Loucy (cell line): Measurements from ENCODE around the gene RHEX.

Experiments
- H2AFZ ChIP-seq: fragments of 200-600 bp; sonication (generic); 2 replicates; pipeline ENCODE4 v1.6.0; 2016; ENCODE audit warnings: antibody characterized with exemption, mild to moderate bottlenecking, low read length, moderate library complexity
- H3F3A ChIP-seq: fragments of 200-600 bp; 2 replicates; pipeline ENCODE4 v1.6.0; 2016; ENCODE audit warnings: antibody characterized with exemption, low read depth, mild to moderate bottlenecking
- H3K27me3 ChIP-seq: fragments of 200-600 bp; sonication (generic); 2 replicates; pipeline ENCODE4 v1.6.1; 2014; ENCODE audit warnings: low read length, mild to moderate bottlenecking; ENCODE audit not compliant: insufficient read depth, poor library complexity, severe bottlenecking
- H3K36me3 ChIP-seq: fragments of 200-600 bp; sonication (generic); 2 replicates; pipeline ENCODE4 v1.6.1; 2016; ENCODE audit warnings: low read length; ENCODE audit not compliant: insufficient read depth
- H3K4me1 ChIP-seq: fragments of 200-600 bp; sonication (generic); 2 replicates; pipeline ENCODE4 v1.5.1; 2014; ENCODE audit warnings: low read length, mild to moderate bottlenecking; ENCODE audit not compliant: insufficient read depth, poor library complexity, severe bottlenecking
- H3K4me2 ChIP-seq: fragments of 200-600 bp; sonication (generic); 2 replicates; pipeline ENCODE4 v1.6.0; 2014; ENCODE audit warnings: antibody characterized with exemption, low read length, low read depth, mild to moderate bottlenecking; ENCODE audit not compliant: poor library complexity, severe bottlenecking
- H3K4me3 ChIP-seq: fragments of 200-600 bp; sonication (generic); 2 replicates; pipeline ENCODE4 v1.5.1; 2014; ENCODE audit warnings: low read length, mild to moderate bottlenecking, mixed read lengths; ENCODE audit not compliant: poor library complexity, severe bottlenecking
- H3K79me2 ChIP-seq: fragments of 200-600 bp; sonication (generic); 2 replicates; pipeline ENCODE4 v1.6.1; 2014; ENCODE audit warnings: low read length; ENCODE audit not compliant: insufficient read depth
- H3K9ac ChIP-seq: fragments of 200-600 bp; sonication (generic); 2 replicates; pipeline ENCODE4 v1.6.0; 2014; ENCODE audit warnings: mild to moderate bottlenecking, low read depth, low read length, moderate library complexity; ENCODE audit not compliant: poor library complexity, severe bottlenecking
- H3K9me2 ChIP-seq: fragments of 200-600 bp; sonication (generic); replicated peaks from 2 replicates; pipeline ENCODE4 v1.6.1; 2016; ENCODE audit warnings: low read depth, low read length, mixed read lengths
- H3K9me3 ChIP-seq: fragments of 200-600 bp; sonication (generic); 2 replicates; pipeline ENCODE4 v1.6.1; 2014; ENCODE audit warnings: mild to moderate bottlenecking, antibody characterized with exemption, low read length, low read depth; ENCODE audit not compliant: insufficient read depth
- H4K20me1 ChIP-seq: fragments of 200-600 bp; sonication (generic); 2 replicates; pipeline ENCODE4 v1.6.0; 2014; ENCODE audit warnings: antibody characterized with exemption, low read length, mild to moderate bottlenecking; ENCODE audit not compliant: insufficient read depth, poor library complexity, severe bottlenecking
- EZH2phosphoT487 ChIP-seq: fragments of 200-600 bp; IDR thresholded peaks from 2 replicates; pipeline ENCODE4 v1.6.1; 2018; ENCODE audit warnings: antibody characterized with exemption, mild to moderate bottlenecking, moderate library complexity, borderline replicate concordance
- TF ChIP-seq, protein P1 (sequence below): fragments of 200-600 bp; sonication (generic); conservative IDR thresholded peaks from 2 replicates; pipeline ENCODE4 v1.5.1; 2014; ENCODE audit warnings: mild to moderate bottlenecking, antibody characterized with exemption, low read length

Gene RHEX

DNA sequence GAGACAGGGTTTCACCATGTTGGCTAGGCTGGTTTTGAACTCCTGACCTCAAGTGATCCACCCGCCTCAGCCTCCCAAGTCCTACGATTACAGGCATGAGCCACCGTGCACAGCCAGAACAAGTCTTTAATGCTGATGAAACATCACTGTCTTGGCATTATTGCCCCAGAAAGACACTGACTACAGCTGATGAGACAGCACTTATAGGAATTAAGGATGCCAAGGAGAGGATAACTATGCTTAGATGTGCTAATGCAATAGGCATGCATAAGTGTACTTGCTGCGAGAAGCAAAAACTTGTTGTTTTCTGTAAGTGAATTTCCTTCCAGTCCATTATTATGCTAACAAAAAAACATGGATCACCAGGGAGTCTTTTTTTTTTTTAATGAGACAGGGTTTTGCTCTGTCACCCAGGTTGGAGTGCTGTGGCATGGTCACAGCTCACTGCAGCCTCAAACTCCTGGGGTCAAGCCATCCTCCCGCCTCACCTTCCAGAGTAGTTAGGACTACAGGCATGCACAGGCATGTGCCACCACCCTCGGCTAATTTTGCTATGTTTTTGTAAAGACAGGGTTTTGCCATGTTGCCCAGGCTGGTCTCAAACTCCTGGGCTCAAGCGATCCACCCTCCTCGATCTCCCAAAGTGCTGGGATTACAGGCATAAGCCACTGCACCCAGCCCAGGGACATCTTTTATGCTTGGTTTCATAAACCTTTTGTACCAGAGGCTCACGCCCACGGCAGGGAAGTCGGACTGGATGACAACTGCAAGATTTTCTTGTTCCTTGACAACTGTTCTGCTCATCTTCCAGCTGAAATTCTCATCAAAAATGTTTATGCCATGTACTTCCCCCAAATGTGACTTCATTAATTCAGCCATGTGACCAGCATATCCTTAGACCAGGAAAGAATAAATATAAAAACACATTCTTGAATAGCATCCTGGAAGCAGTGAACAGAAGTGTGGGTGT lies 23.1 kb downstream of the RHEX start:
- H3K4me3 ChIP-seq: no peak overlapping the region

DNA sequence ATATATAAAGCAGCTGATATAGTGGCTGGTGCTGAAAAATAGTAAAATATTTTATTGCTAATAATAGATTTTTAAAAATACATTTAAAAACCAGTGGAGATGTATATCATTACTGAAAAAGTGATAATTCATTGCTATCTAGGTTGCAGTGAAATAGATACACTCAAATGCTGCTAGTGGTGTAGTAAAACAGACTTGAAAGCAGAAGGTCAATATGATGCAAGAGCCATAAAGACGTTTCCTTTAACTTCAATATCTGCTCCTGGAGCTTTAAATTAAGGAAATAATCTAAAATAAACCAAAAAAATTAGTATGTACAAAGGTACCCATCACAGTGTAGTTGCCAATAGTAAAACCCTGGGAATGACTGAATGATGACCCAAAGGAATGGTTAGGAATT lies 26.2 kb downstream of the RHEX start:
- no peaks in the 10 kb centered on the region for H3K27me3 ChIP-seq
- no peaks in the 10 kb centered on the region for H4K20me1 ChIP-seq
- peaks cover 80% of the 10 kb centered on the region for H3K4me1 ChIP-seq
- no peak overlapping the region for H2AFZ ChIP-seq
- H3K79me2 ChIP-seq: peaks cover 29% of the 10 kb centered on the region
- H3K36me3 ChIP-seq: no peaks in the 10 kb centered on the region
- TF ChIP-seq, protein P1, sequence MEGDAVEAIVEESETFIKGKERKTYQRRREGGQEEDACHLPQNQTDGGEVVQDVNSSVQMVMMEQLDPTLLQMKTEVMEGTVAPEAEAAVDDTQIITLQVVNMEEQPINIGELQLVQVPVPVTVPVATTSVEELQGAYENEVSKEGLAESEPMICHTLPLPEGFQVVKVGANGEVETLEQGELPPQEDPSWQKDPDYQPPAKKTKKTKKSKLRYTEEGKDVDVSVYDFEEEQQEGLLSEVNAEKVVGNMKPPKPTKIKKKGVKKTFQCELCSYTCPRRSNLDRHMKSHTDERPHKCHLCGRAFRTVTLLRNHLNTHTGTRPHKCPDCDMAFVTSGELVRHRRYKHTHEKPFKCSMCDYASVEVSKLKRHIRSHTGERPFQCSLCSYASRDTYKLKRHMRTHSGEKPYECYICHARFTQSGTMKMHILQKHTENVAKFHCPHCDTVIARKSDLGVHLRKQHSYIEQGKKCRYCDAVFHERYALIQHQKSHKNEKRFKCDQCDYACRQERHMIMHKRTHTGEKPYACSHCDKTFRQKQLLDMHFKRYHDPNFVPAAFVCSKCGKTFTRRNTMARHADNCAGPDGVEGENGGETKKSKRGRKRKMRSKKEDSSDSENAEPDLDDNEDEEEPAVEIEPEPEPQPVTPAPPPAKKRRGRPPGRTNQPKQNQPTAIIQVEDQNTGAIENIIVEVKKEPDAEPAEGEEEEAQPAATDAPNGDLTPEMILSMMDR: no peak
- no peak for TF ChIP-seq EZH2phosphoT487
- H3K9me3 ChIP-seq: no peaks in the 10 kb centered on the region
- peak overlapping the region; percentile 11 for H3K4me2 ChIP-seq
- no peaks in the 10 kb centered on the region for H3K9me2 ChIP-seq
- no peak overlapping the region for H3K4me3 ChIP-seq
- H3K9ac ChIP-seq: peak overlapping the region; percentile 80
- H3F3A ChIP-seq: peaks cover 10% of the 10 kb centered on the region

More for the DNA sequence above, 23.1 kb downstream of the RHEX start:
- H4K20me1 ChIP-seq: no peaks in the 10 kb centered on the region
- TF ChIP-seq, protein P1: no peak
- TF ChIP-seq EZH2phosphoT487: no peak
- no peak overlapping the region for H2AFZ ChIP-seq
- H3K9me3 ChIP-seq: no peaks in the 10 kb centered on the region
- 0 out of 2 replicates have a peak, but pooled peaks cover 3% of the 10 kb centered on the region for H3K79me2 ChIP-seq
- peaks cover 4% of the 10 kb centered on the region; the same call in 1 of the 2 replicates for H3F3A ChIP-seq
- no peak overlapping the region for H3K4me2 ChIP-seq
- H3K4me1 ChIP-seq: peaks cover 58% of the 10 kb centered on the region
- H3K36me3 ChIP-seq: no peaks in the 10 kb centered on the region
- no peaks in the 10 kb centered on the region for H3K27me3 ChIP-seq
- H3K9ac ChIP-seq: peak overlapping the region; percentile 4
- H3K9me2 ChIP-seq: no peaks in the 10 kb centered on the region

DNA sequence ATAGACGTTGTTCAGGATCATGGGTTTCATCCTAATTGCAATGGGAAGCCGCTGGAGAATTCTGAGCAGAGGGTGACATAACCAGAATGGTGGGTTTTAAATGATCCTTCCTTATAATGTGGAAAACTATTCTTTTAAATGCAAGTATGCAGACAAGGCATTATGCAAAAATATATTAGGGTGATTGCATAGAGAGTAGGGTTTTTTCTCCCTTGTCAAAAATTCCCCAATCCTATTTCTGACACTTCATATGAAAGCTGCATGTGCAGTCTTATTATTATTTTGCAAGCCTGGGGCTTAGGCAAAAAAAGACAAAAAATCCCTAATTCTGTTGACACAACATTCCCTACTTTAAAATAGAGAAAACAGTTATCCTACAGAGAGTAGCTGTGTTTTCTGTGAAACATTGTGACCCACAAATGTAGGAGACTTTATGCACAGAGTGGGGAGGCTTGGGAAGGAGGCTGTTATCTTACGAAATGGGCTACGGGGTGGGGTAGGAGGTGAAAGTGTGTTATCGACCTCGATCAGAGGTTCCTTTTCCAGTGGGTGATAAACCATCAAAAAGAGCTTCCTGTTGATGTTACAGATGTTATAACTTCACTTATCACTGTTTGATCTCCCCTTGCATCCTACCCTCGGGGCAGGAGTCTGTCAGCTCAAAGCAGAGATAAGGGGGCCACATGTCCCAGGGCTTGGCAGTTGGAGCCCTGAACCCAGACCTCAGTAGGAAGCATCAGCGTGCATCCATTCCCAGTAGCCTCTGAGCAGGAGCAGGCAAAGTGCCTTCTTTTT lies 27.2 kb downstream of the RHEX start:
- H3K27me3 ChIP-seq: no peaks in the 10 kb centered on the region
- H3K4me1 ChIP-seq: peaks cover 71% of the 10 kb centered on the region
- H3K4me2 ChIP-seq: peak overlapping the region; percentile 80
- no peaks in the 10 kb centered on the region for H3K9me2 ChIP-seq
- H3K9me3 ChIP-seq: no peaks in the 10 kb centered on the region
- peak overlapping the region; percentile 80 for H3K9ac ChIP-seq
- H3K79me2 ChIP-seq: peaks cover 39% of the 10 kb centered on the region
- no peaks in the 10 kb centered on the region; the same call in 1 of the 2 replicates for H3K36me3 ChIP-seq
- no peak overlapping the region for H2AFZ ChIP-seq
- TF ChIP-seq EZH2phosphoT487: no peak
- TF ChIP-seq, protein P1: no peak
- peaks cover 10% of the 10 kb centered on the region for H3F3A ChIP-seq
- H3K4me3 ChIP-seq: peak overlapping the region; percentile 60
- H4K20me1 ChIP-seq: no peaks in the 10 kb centered on the region
